ENCODE results near the gene ANKAR.

GRCh38 chr2:189638301-189639006 is 36.0 kb upstream of the ANKAR start:
- TF ChIP-seq POLR2AphosphoS5 (IDR thresholded peaks at IDR 0.05; ENCODE audit: low read depth, low read length) (no peak), POLR2A (IDR thresholded peaks at IDR 0.05; ENCODE audit: low read depth, low read length) (no peak)
